GM18511 (cell line): ENCODE results near the gene DNER.
A peak's percentile ranks its signal among the peaks of the same experiment; 100 is the strongest.
"Not testable (repeated sequence)": the region's sequence is repeated elsewhere in the genome, so short reads cannot be mapped to it uniquely, and the experiment has no call there.

ENCODE experiments used
- ATAC-seq: cut with Tn5 transposase; IDR thresholded peaks from one replicate; pipeline ENCODE4 v1.9.1; 2021; ENCODE audit warnings: mild to moderate bottlenecking, moderate library complexity; ENCODE audit not compliant: unreplicated experiment

DNER gene

GRCh38 chr2:229715895-229716507 lies 1.6 kb upstream of the DNER start:
- no peak for ATAC-seq

- peak; percentile 29 for ATAC-seq
These were observed 584 bp upstream of the DNER start for GRCh38 chr2:229714736-229715541.

- ATAC-seq: peak; percentile 36
These were observed 830 bp downstream of the DNER start for GRCh38 chr2:229713371-229714079.

GRCh38 chr2:229712136-229712535 lies 2.2 kb downstream of the DNER start:
- no peak for ATAC-seq

- ATAC-seq: no peak
These were observed 6.0 kb downstream of the DNER start for GRCh38 chr2:229708335-229708734.

- no peak for ATAC-seq
These were observed 10.3 kb downstream of the DNER start for GRCh38 chr2:229703909-229704630.

- no peak for ATAC-seq
These were observed 12.6 kb downstream of the DNER start for GRCh38 chr2:229701716-229702115.

- no peak for ATAC-seq
These were observed 13.3 kb downstream of the DNER start for GRCh38 chr2:229701062-229701461.

- ATAC-seq: no peak
These were observed 18.4 kb downstream of the DNER start for GRCh38 chr2:229695961-229696360.

GRCh38 chr2:229693845-229694244 lies 20.5 kb downstream of the DNER start:
- not testable (repeated sequence) for ATAC-seq

- no peak for ATAC-seq
These were observed 22.7 kb downstream of the DNER start for GRCh38 chr2:229691631-229692030.

- no peak for ATAC-seq
These were observed 25.0 kb downstream of the DNER start for GRCh38 chr2:229689307-229689839.

- no peak for ATAC-seq
These were observed 26.2 kb downstream of the DNER start for GRCh38 chr2:229688141-229688540.

- no peak for ATAC-seq
These were observed 28.0 kb downstream of the DNER start for GRCh38 chr2:229686122-229686919.

GRCh38 chr2:229684942-229685562 lies 29.3 kb downstream of the DNER start:
- ATAC-seq: no peak

GRCh38 chr2:229679393-229680125 lies 34.8 kb downstream of the DNER start:
- no peak for ATAC-seq

- no peak for ATAC-seq
These were observed 38.8 kb downstream of the DNER start for GRCh38 chr2:229675569-229675968.

- ATAC-seq: no peak
These were observed 39.4 kb downstream of the DNER start for GRCh38 chr2:229674830-229675530.
